DND-41 (cell line): ENCODE data around the gene DGKI.

Source experiments
- EZH2 ChIP-seq: IDR thresholded peaks from 3 replicates; pipeline ENCODE4 v1.6.1; 2012; ENCODE audit warnings: borderline replicate concordance, low read depth, mild to moderate bottlenecking, moderate library complexity, low read length, inconsistent platforms; ENCODE audit not compliant: severe bottlenecking
- TF ChIP-seq, protein P1 (sequence below): IDR thresholded peaks from 2 replicates; pipeline ENCODE4 v1.5.1; 2012; ENCODE audit warnings: borderline replicate concordance, low read length, moderate library complexity, mild to moderate bottlenecking; ENCODE audit not compliant: poor library complexity, severe bottlenecking; ENCODE audit errors: extremely low read depth

DNA sequence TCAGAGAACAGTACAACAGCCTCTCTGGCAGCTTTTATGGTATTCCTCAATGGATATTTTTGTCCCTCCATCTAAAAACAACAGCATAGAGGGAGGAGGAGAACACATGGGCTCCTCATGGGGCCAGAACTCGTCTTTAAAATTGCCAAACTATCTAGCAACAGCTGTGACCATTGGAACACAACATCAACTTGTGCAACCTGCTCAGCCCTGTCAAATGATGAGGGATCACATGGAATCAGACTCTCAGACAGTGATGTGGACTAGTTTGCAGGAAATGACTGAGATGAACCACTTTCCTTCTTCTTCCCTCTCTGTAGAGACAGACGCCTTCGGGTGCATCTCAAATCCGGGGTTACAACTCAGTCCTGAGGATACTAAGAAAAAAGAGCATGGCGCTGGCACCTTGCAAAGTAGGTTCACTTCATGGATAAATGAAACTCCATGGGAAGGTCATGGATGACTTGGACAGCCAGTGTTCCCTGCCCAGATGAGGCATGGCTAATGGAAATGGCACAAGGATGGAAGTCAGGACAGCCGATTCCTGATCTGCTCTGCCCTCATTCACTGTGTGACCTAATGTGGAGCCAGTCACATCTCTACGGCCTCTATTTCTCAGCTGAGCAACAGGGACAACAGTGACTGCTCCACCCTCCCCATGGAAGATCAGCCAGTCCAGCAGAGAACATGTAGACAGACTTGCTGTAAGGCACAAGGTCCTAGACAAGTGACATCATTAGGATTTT, 24.6 kb upstream of the DGKI start:
- TF ChIP-seq, protein P1, sequence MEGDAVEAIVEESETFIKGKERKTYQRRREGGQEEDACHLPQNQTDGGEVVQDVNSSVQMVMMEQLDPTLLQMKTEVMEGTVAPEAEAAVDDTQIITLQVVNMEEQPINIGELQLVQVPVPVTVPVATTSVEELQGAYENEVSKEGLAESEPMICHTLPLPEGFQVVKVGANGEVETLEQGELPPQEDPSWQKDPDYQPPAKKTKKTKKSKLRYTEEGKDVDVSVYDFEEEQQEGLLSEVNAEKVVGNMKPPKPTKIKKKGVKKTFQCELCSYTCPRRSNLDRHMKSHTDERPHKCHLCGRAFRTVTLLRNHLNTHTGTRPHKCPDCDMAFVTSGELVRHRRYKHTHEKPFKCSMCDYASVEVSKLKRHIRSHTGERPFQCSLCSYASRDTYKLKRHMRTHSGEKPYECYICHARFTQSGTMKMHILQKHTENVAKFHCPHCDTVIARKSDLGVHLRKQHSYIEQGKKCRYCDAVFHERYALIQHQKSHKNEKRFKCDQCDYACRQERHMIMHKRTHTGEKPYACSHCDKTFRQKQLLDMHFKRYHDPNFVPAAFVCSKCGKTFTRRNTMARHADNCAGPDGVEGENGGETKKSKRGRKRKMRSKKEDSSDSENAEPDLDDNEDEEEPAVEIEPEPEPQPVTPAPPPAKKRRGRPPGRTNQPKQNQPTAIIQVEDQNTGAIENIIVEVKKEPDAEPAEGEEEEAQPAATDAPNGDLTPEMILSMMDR = no peak
- no peak for TF ChIP-seq EZH2
